Tibial artery (tissue), 4 donors: ENCODE results near the gene PDE4A.
"Not testable (repeated sequence)": the region's sequence is repeated elsewhere in the genome, so short reads cannot be mapped to it uniquely, and the experiment has no call there.

Source experiments
- DNase-seq, 2 donors: peaks; one replicate each; pipeline ENCODE4 v3.0.0-alpha.2; 2019
- H3K27ac ChIP-seq, 2 donors: fragments of 200-600 bp; sonication (generic) in 1 of 2; 1 replicate in 1 of 2; 2 replicates in 1 of 2; pipeline ENCODE4 v1.5.1; 2018 to 2019; ENCODE audit warnings: mild to moderate bottlenecking in 1 of 2
- H3K27me3 ChIP-seq, 2 donors: fragments of 200-600 bp; sonication (generic) in 1 of 2; one replicate each; pipeline versions ENCODE4 v1.5.1 to v1.6.0; 2016 to 2019
- H3K36me3 ChIP-seq, 3 donors: fragments of 200-600 bp; sonication (generic) in 2 of 3; one replicate each; pipeline ENCODE4 v1.5.1; 2016 to 2019; ENCODE audit warnings: mild to moderate bottlenecking in 2 of 3
- H3K4me1 ChIP-seq, 4 donors: fragments of 200-600 bp; sonication (generic) in 2 of 4; 1 replicate in 3 of 4; 2 replicates in 1 of 4; pipeline ENCODE4 v1.5.1; 2016 to 2019
- H3K4me3 ChIP-seq, 2 donors: fragments of 200-600 bp; sonication (generic) in 1 of 2; 1 replicate in 1 of 2; 2 replicates in 1 of 2; pipeline ENCODE4 v1.5.1; 2018 to 2019; ENCODE audit warnings: mild to moderate bottlenecking in 2 of 2
- H3K9me3 ChIP-seq, 3 donors: fragments of 200-600 bp; sonication (generic) in 1 of 3; one replicate each; pipeline ENCODE4 v1.5.1; 2016 to 2019
- intact Hi-C: fragments of 100-400 bp; cut with DNase I; formaldehyde crosslinking; loops from one replicate; pipeline ENCODE4 v1.15.0; 2023; ENCODE audit warnings: low total_unique reads
- TF ChIP-seq, protein P1 (sequence below), 2 experiments: fragments of 200-600 bp in 1 of 2; fragments of 450-650 bp in 1 of 2; IDR thresholded peaks; one replicate each; pipeline ENCODE4 v1.5.1; 2017 to 2019; ENCODE audit warnings: antibody characterized with exemption in 2 of 2, mild to moderate bottlenecking in 1 of 2, moderate library complexity in 1 of 2

PDE4A gene

DNA sequence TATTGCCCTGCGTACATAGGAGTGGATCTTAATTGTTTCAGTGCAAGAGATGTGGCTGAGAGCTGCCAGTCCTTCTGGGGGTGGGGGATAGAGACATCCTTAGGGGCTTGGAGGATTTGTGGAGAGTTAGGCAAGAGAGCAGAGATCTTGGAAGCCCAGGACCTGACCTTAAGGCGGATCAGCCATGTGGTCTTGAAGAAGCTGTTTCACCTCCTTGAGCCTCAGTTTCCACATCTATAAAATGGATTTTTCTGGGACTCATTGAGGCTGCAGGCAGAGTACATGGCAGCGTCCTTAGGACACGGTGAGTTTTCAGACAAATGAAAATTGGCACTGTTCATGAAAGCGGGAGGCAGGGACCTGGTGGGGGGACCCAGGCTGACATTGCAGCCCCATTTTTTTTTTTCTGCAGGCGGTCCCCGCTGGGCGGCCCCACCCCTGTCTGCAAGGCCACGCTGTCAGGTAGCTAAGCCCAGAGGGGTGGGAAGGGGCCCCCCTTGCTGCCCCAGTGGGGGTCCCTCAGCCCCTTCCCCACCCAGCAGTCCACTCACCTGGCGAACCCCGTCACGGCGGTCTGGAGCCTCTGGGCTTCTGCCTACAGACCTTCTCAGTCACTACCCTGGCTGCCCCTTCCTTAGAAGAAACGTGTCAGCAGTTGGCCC lies 30.0 kb downstream of the PDE4A start:
- H3K4me3 ChIP-seq = no peak overlapping the region
- no peak for DNase-seq
- H3K27ac ChIP-seq = no peak overlapping the region
- no peaks in the 10 kb centered on the region for H3K27me3 ChIP-seq
- TF ChIP-seq, protein P1, sequence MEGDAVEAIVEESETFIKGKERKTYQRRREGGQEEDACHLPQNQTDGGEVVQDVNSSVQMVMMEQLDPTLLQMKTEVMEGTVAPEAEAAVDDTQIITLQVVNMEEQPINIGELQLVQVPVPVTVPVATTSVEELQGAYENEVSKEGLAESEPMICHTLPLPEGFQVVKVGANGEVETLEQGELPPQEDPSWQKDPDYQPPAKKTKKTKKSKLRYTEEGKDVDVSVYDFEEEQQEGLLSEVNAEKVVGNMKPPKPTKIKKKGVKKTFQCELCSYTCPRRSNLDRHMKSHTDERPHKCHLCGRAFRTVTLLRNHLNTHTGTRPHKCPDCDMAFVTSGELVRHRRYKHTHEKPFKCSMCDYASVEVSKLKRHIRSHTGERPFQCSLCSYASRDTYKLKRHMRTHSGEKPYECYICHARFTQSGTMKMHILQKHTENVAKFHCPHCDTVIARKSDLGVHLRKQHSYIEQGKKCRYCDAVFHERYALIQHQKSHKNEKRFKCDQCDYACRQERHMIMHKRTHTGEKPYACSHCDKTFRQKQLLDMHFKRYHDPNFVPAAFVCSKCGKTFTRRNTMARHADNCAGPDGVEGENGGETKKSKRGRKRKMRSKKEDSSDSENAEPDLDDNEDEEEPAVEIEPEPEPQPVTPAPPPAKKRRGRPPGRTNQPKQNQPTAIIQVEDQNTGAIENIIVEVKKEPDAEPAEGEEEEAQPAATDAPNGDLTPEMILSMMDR (IDR thresholded peaks at IDR 0.05) = no peak
- H3K9me3 ChIP-seq = no peaks in the 10 kb centered on the region
- intact Hi-C loops = no loop called here
- peaks cover 0 to 22% (median 18%) of the 10 kb centered on the region in 3 donors for H3K36me3 ChIP-seq
- H3K4me1 ChIP-seq = no peaks in the 10 kb centered on the region

DNA sequence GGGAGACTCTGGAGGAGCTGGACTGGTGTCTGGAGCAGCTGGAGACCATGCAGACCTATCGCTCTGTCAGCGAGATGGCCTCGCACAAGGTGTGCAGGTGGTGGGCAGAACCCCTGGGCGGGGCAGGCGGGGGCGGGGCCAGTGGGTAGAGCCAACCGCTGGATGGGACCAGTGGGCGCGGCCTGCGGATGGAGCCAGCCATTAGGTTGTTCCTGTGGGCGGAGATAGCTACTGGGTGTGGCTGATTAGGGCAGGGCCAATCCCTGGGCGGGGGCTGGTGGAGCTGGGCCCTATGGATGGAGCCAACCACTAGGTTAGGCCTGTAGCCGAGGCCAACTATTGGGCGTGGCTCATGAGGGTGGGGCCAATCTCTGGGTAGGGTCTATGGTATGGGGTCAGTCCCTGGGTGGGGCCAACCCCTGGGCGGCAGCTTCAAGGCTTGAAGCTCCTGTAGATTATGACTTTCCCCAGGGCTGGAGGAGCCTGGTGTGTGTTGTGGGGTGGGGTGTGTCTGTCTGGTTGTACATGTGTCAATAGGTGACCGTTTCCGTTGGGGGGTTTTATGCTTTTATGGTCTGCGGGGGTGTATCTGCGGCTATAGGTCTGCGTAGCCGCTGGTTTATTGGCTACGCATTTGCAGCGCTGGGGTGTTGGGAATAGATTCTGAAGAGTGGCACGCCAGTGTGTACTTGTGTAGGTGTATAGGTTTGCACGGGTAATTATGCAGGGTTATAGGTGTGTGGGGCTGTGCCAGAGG lies 30.7 kb downstream of the PDE4A start:
- Histone ChIP-seq H3K27me3 (no peaks in the 10 kb centered on the region), H3K4me3 (no peak overlapping the region), H3K36me3 (peaks cover 0 to 22% (median 18%) of the 10 kb centered on the region in 3 donors), H3K27ac (no peak overlapping the region), H3K4me1 (no peaks in the 10 kb centered on the region), H3K9me3 (no peaks in the 10 kb centered on the region)
- TF ChIP-seq, protein P1 (IDR thresholded peaks at IDR 0.05) = no peak
- intact Hi-C loops = no loop called here
- no peak for DNase-seq

DNA sequence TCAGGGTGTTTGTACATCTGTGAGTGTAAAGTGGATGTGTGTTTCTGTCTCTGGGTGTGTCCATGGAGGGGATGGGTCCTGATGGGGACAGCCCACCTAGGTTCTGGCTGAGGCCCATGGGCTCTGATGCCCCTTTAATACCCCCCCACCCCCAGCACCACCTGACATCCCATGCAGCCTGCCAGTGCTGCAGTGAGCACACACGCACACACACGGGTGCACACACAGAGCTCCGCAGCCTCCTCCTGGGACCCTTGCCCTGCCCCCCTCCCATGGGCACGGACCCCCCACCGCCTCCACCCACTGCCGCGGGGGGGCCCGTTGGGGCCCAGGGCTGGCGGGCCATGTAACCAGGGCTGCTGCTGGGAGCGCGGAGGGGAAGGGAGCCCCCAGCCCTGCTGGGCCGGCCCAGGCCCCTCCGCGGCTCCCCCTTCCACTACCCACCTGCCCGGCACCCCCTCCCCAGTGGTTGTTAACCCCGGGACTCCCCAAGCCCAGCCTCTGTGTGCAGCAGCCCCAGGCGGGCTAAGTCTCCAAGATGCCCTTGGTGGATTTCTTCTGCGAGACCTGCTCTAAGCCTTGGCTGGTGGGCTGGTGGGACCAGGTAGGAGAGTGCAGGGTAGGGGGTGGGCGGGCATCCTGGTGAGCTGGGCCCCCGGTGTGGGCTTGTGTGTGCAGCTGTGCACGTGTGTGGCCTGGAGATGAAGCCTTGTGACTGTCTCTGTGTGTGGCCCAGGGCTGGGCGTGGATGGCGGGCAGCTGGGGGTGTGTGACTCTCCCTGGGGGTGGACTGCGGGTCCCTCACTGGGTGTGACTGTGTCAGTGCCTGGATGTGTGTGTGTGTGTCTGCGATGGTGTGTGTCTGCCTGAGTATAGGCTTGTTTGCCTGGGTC lies 32.6 kb downstream of the PDE4A start:
- TF ChIP-seq, protein P1 (IDR thresholded peaks at IDR 0.05) = no peak
- H3K9me3 ChIP-seq = no peaks in the 10 kb centered on the region
- no peak overlapping the region for H3K27ac ChIP-seq
- no peak for DNase-seq
- no peaks in the 10 kb centered on the region for H3K4me1 ChIP-seq
- intact Hi-C loops = no loop called here
- H3K36me3 ChIP-seq = peaks cover 0 to 21% (median 15%) of the 10 kb centered on the region in 3 donors
- no peak overlapping the region for H3K4me3 ChIP-seq
- no peaks in the 10 kb centered on the region for H3K27me3 ChIP-seq

DNA sequence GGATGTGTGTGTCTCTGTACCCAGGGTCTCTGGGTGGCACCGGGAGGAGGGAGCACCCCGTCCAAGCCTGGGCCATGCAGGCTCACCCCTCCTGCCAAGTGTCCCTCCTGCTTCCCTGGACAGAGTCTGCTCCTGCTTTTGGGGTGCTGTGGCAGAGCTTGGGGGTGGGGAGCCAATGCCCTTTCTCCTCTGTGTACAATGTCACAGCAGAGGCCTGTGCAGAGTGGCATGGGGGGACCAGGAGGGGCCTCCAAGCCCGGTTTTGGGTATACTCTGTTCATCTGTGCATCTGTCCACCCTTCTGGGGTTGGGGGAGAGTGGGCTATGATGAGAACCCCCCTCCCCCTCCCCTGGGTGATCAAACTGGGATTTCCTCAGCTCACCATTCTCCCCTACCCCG lies 33.5 kb downstream of the PDE4A start:
- no peaks in the 10 kb centered on the region for H3K27me3 ChIP-seq
- intact Hi-C loops = no loop called here
- peaks cover 0 to 18% (median 11%) of the 10 kb centered on the region in 3 donors for H3K36me3 ChIP-seq
- H3K4me1 ChIP-seq = no peaks in the 10 kb centered on the region
- no peak for DNase-seq
- no peaks in the 10 kb centered on the region for H3K9me3 ChIP-seq
- no peak overlapping the region for H3K27ac ChIP-seq
- H3K4me3 ChIP-seq = no peak overlapping the region
- TF ChIP-seq, protein P1 (IDR thresholded peaks at IDR 0.05) = no peak

DNA sequence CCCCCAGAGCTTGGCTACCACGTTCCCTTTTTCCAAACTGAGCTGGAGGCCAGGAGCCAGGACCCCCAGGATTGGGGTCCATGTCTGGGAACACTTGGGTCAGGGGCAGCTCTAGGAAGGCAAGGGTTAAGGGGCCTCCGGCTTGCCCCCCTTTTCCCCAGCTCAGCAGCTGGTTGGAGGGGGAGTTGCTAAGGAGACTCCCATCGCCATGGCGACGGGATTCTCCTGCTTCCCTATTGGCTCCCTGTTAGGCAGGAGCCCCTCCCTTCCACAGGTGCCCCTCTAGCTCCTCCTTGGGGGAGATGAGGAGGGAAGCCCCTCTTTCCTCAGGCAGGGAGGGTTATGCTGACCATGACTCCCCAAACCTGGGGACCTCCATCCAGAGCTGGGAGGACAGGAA lies 33.9 kb downstream of the PDE4A start:
- no peak for DNase-seq
- Histone ChIP-seq H3K27ac (no peak overlapping the region), H3K27me3 (no peaks in the 10 kb centered on the region), H3K9me3 (no peaks in the 10 kb centered on the region), H3K36me3 (peaks cover 0 to 14% (median 8%) of the 10 kb centered on the region in 3 donors), H3K4me3 (no peak overlapping the region), H3K4me1 (no peaks in the 10 kb centered on the region)
- intact Hi-C loops = no loop called here
- TF ChIP-seq, protein P1 (IDR thresholded peaks at IDR 0.05) = no peak

DNA sequence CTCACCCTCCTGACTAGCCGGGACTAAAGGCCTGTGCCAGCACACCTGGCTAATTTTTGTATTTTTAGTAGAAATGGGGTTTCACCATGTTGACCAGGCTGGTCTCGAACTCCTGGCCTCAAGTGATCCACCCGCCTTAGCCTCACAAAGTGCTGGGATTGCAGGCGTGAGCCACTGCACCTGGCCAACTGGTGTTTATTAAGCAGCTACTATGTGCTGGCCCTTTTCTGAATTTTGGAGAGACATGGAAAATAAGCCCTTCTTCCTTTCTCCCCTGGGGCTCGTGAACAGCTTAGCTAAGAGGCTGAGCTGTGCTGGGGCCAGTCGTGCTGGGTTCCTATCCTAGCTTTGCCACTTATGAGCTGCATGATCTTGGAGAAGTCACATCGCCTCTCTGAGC lies 38.4 kb downstream of the PDE4A start:
- DNase-seq, H3K4me1 ChIP-seq, H3K36me3 ChIP-seq, H3K27ac ChIP-seq, intact Hi-C loops, H3K9me3 ChIP-seq, H3K4me3 ChIP-seq, H3K27me3 ChIP-seq: not testable (repeated sequence)
